Measurements from ENCODE around the gene NSUN5. TPM values are rescaled to one million over a fixed set of nuclear protein-coding genes. Genes with fewer than 3 reads are reported as not detected.

The NSUN5 gene
- polyA plus RNA-seq (2013, experiment 1 of 4) = 39.5 TPM
- 36.9 TPM for polyA plus RNA-seq (2013, experiment 2 of 4)
- 33.4 TPM for polyA plus RNA-seq (2013, experiment 3 of 4)
- polyA plus RNA-seq (2013, experiment 4 of 4) = 34.6 TPM

DNA sequence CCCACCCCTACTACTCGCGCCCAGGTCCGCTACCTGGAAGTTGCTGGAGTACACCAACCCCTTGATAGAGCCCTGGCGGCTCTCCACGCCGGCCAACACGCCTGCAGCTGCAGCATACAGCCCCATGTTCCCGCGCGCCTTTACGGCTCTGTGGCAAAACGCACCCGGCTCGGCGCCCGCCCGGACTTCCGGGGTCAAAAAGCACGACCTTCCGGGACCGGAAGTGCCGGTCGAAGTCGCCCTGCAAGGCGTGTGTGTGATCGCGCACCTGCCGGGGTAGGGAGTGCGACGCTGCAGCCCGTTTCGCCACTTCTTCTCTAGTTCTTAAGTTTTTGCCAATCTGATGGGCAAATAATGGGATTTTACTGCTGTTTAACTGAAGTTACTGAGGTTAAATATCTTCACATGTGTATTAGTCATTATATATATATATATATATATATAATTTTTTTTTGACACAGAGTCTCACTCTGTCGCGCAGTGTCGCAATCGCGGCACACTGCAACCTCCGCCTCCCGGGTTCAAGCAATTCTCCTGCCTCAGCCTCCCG lies at the start of gene NSUN5:
TSS of gene NSUN5 (minus strand) at position 162 of the 550 bp plus-strand sequence. CDS start at position 126, 36 bp downstream.
- WGBS, 2 experiments = 15% methylated on average over 40 of the region's 40 CpGs
- H3K4me1 ChIP-seq (ENCODE audit: control insufficient read depth, insufficient read depth, low read length) = no peaks in the 10 kb centered on the region
- H3K36me3 ChIP-seq (ENCODE audit: control insufficient read depth, insufficient read depth, low read length) = peaks cover 9% of the 10 kb centered on the region
- H3K4me3 ChIP-seq (ENCODE audit: insufficient read depth, low read depth, low read length) = peak within 1 kb of the TSS; percentile 75
- no peaks in the 10 kb centered on the region for H3K27me3 ChIP-seq (ENCODE audit: control insufficient read depth, insufficient read depth, low read length, poor library complexity, severe bottlenecking)
- no peak within 1 kb of the TSS for H3K27ac ChIP-seq (ENCODE audit: insufficient read depth, low read depth, low read length, poor library complexity, severe bottlenecking)
- H3K9me3 ChIP-seq (ENCODE audit: control insufficient read depth, low read length) = no peaks in the 10 kb centered on the region

DNA sequence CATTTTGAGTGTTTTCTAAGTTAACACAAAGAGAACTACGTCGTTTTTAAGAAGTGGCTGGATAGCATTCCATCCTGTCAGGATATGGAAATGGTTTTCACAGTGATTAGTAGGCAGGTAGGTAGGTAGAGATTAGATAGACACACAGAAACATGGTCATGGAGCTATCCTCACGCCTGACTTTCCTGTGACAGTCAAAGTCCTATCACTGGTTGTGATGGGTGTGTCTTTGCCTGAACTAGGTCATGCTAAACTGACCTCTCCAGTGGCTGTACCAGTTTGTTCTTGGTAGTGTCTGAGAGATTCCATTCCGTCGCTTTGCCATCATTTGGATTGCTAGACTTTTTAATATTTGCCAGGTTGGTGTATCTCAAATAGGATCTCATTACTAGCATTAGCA lies 47.5 kb upstream of the NSUN5 start:
- H3K4me3 ChIP-seq (ENCODE audit: insufficient read depth, low read depth, low read length) = no peak overlapping the region
- no peaks in the 10 kb centered on the region for H3K36me3 ChIP-seq (ENCODE audit: control insufficient read depth, insufficient read depth, low read length)
- WGBS, 2 experiments = 93 to 95% methylated on average over 5 of the region's 5 CpGs
- H3K4me1 ChIP-seq (ENCODE audit: control insufficient read depth, insufficient read depth, low read length) = no peaks in the 10 kb centered on the region
- H3K9me3 ChIP-seq (ENCODE audit: control insufficient read depth, low read length) = no peaks in the 10 kb centered on the region
- H3K27ac ChIP-seq (ENCODE audit: insufficient read depth, low read depth, low read length, poor library complexity, severe bottlenecking) = no peak overlapping the region
- no peaks in the 10 kb centered on the region for H3K27me3 ChIP-seq (ENCODE audit: control insufficient read depth, insufficient read depth, low read length, poor library complexity, severe bottlenecking)

GRCh38 chr7:73354821-73355220 lies 46.2 kb upstream of the NSUN5 start:
- WGBS, 2 experiments = 59 to 61% methylated on average over 17 of the region's 17 CpGs
- H3K27ac ChIP-seq (ENCODE audit: insufficient read depth, low read depth, low read length, poor library complexity, severe bottlenecking) = no peak overlapping the region

GRCh38 chr7:73354196-73354595 lies 45.6 kb upstream of the NSUN5 start:
- no peaks in the 10 kb centered on the region for H3K27me3 ChIP-seq (ENCODE audit: control insufficient read depth, insufficient read depth, low read length, poor library complexity, severe bottlenecking)

More at GRCh38 chr7:73354821-73355220, 46.2 kb upstream of the NSUN5 start:
- Histone ChIP-seq H3K4me3 (ENCODE audit: insufficient read depth, low read depth, low read length) (no peak overlapping the region), H3K36me3 (ENCODE audit: control insufficient read depth, insufficient read depth, low read length) (no peaks in the 10 kb centered on the region), H3K9me3 (ENCODE audit: control insufficient read depth, low read length) (no peaks in the 10 kb centered on the region), H3K27me3 (ENCODE audit: control insufficient read depth, insufficient read depth, low read length, poor library complexity, severe bottlenecking) (no peaks in the 10 kb centered on the region), H3K4me1 (ENCODE audit: control insufficient read depth, insufficient read depth, low read length) (peaks cover 6% of the 10 kb centered on the region)

GRCh38 chr7:73353243-73353642 lies 44.6 kb upstream of the NSUN5 start:
- H3K36me3 ChIP-seq (ENCODE audit: control insufficient read depth, insufficient read depth, low read length) = no peaks in the 10 kb centered on the region
- H3K4me3 ChIP-seq (ENCODE audit: insufficient read depth, low read depth, low read length) = no peak overlapping the region
- no peaks in the 10 kb centered on the region for H3K9me3 ChIP-seq (ENCODE audit: control insufficient read depth, low read length)
- no peaks in the 10 kb centered on the region for H3K27me3 ChIP-seq (ENCODE audit: control insufficient read depth, insufficient read depth, low read length, poor library complexity, severe bottlenecking)
- no peak overlapping the region for H3K27ac ChIP-seq (ENCODE audit: insufficient read depth, low read depth, low read length, poor library complexity, severe bottlenecking)
- peaks cover 6% of the 10 kb centered on the region for H3K4me1 ChIP-seq (ENCODE audit: control insufficient read depth, insufficient read depth, low read length)
- 82 to 88% methylated on average over 6 of the region's 6 CpGs for WGBS, 2 experiments

More at GRCh38 chr7:73354196-73354595, 45.6 kb upstream of the NSUN5 start:
- no peak overlapping the region for H3K4me3 ChIP-seq (ENCODE audit: insufficient read depth, low read depth, low read length)
- no peaks in the 10 kb centered on the region for H3K9me3 ChIP-seq (ENCODE audit: control insufficient read depth, low read length)
- no peak overlapping the region for H3K27ac ChIP-seq (ENCODE audit: insufficient read depth, low read depth, low read length, poor library complexity, severe bottlenecking)
- 90 to 92% methylated on average over 9 of the region's 9 CpGs for WGBS, 2 experiments
- no peaks in the 10 kb centered on the region for H3K36me3 ChIP-seq (ENCODE audit: control insufficient read depth, insufficient read depth, low read length)
- peaks cover 6% of the 10 kb centered on the region for H3K4me1 ChIP-seq (ENCODE audit: control insufficient read depth, insufficient read depth, low read length)

DNA sequence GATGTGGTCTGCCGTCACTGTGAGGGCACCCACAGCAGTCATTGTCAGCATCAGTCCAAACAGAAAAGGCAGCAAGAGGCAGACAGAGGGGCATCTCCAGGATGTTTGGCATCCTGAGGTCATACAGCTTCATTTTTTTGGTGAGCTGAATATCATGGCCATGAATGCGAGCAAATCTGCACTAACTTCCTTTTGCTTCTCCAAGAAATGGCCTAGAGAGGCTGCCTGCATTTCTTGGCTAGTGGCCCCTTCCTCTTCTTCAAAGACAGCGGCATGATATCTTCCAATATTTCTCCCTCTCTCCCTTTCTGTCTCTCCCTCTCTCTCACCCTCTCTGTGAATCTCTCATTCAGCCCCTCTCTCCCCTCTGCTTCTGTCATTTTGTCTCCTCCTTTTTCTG lies 44.2 kb upstream of the NSUN5 start:
- 93 to 95% methylated on average over 3 of the region's 3 CpGs for WGBS, 2 experiments
- Histone ChIP-seq H3K4me1 (ENCODE audit: control insufficient read depth, insufficient read depth, low read length) (peaks cover 6% of the 10 kb centered on the region), H3K27ac (ENCODE audit: insufficient read depth, low read depth, low read length, poor library complexity, severe bottlenecking) (no peak overlapping the region), H3K9me3 (ENCODE audit: control insufficient read depth, low read length) (no peaks in the 10 kb centered on the region), H3K27me3 (ENCODE audit: control insufficient read depth, insufficient read depth, low read length, poor library complexity, severe bottlenecking) (no peaks in the 10 kb centered on the region), H3K36me3 (ENCODE audit: control insufficient read depth, insufficient read depth, low read length) (no peaks in the 10 kb centered on the region), H3K4me3 (ENCODE audit: insufficient read depth, low read depth, low read length) (no peak overlapping the region)

- no peaks in the 10 kb centered on the region for H3K27me3 ChIP-seq (ENCODE audit: control insufficient read depth, insufficient read depth, low read length, poor library complexity, severe bottlenecking)
- H3K9me3 ChIP-seq (ENCODE audit: control insufficient read depth, low read length) = no peaks in the 10 kb centered on the region
- no peak overlapping the region for H3K27ac ChIP-seq (ENCODE audit: insufficient read depth, low read depth, low read length, poor library complexity, severe bottlenecking)
- 56 to 69% methylated on average over 6 of the region's 6 CpGs for WGBS, 2 experiments
- H3K36me3 ChIP-seq (ENCODE audit: control insufficient read depth, insufficient read depth, low read length) = no peaks in the 10 kb centered on the region
- H3K4me3 ChIP-seq (ENCODE audit: insufficient read depth, low read depth, low read length) = no peak overlapping the region
- peaks cover 6% of the 10 kb centered on the region for H3K4me1 ChIP-seq (ENCODE audit: control insufficient read depth, insufficient read depth, low read length)
Measured at GRCh38 chr7:73351447-73352167, 43.0 kb upstream of the NSUN5 start.

- 88 to 90% methylated on average over 12 of the region's 12 CpGs for WGBS, 2 experiments
- Histone ChIP-seq H3K4me3 (ENCODE audit: insufficient read depth, low read depth, low read length) (no peak overlapping the region), H3K9me3 (ENCODE audit: control insufficient read depth, low read length) (no peaks in the 10 kb centered on the region)
Measured at GRCh38 chr7:73350306-73351068, 41.9 kb upstream of the NSUN5 start.

DNA sequence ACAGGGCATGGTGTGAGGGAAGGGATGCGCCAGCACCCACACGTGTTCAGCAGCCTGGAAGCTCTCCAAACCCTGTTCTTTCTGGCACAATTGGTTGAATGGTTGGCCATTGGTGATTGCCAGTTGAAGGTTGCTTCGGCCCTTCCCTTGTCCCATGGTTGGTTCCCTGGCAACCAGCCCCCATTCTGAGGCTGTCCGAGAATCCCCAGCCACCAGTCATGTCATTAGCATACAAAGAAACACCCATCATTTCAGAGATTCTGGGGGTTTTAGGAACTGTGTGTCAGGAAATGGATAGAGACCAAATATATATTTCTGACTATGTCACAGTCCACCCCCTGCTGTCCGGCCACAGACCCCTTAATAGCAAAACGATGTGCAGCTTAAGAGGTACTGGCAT lies 41.1 kb upstream of the NSUN5 start:
- Histone ChIP-seq H3K9me3 (ENCODE audit: control insufficient read depth, low read length) (no peaks in the 10 kb centered on the region), H3K36me3 (ENCODE audit: control insufficient read depth, insufficient read depth, low read length) (no peaks in the 10 kb centered on the region), H3K4me1 (ENCODE audit: control insufficient read depth, insufficient read depth, low read length) (peaks cover 10% of the 10 kb centered on the region), H3K27me3 (ENCODE audit: control insufficient read depth, insufficient read depth, low read length, poor library complexity, severe bottlenecking) (no peaks in the 10 kb centered on the region), H3K4me3 (ENCODE audit: insufficient read depth, low read depth, low read length) (no peak overlapping the region), H3K27ac (ENCODE audit: insufficient read depth, low read depth, low read length, poor library complexity, severe bottlenecking) (no peak overlapping the region)
- 84 to 93% methylated on average over 6 of the region's 6 CpGs for WGBS, 2 experiments

More at GRCh38 chr7:73350306-73351068, 41.9 kb upstream of the NSUN5 start:
- peaks cover 6% of the 10 kb centered on the region for H3K4me1 ChIP-seq (ENCODE audit: control insufficient read depth, insufficient read depth, low read length)
- no peaks in the 10 kb centered on the region for H3K36me3 ChIP-seq (ENCODE audit: control insufficient read depth, insufficient read depth, low read length)
- H3K27me3 ChIP-seq (ENCODE audit: control insufficient read depth, insufficient read depth, low read length, poor library complexity, severe bottlenecking) = no peaks in the 10 kb centered on the region
- no peak overlapping the region for H3K27ac ChIP-seq (ENCODE audit: insufficient read depth, low read depth, low read length, poor library complexity, severe bottlenecking)

DNA sequence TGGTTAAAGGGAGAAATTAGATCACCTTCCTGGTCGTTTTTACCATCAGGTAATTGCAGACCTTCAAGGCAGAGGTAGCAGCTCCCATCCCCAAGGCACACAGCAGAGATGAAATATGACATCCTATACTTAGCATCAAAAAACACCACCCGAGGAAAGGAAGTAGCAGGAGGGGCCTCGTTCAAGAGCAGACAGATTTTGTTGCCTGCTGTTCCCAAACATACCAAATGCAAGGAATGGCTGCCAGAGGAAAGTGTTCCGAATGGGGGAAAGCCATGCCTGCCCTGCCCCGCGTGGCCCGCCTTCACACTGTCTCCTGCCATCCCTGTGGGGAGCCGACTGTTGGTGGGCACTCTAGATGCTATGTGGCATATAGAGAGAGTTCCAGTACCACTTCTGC lies 37.3 kb upstream of the NSUN5 start:
- no peaks in the 10 kb centered on the region for H3K27me3 ChIP-seq (ENCODE audit: control insufficient read depth, insufficient read depth, low read length, poor library complexity, severe bottlenecking)
- no peaks in the 10 kb centered on the region for H3K9me3 ChIP-seq (ENCODE audit: control insufficient read depth, low read length)
- 67 to 76% methylated on average over 8 of the region's 8 CpGs for WGBS, 2 experiments
- no peak overlapping the region for H3K4me3 ChIP-seq (ENCODE audit: insufficient read depth, low read depth, low read length)
- H3K27ac ChIP-seq (ENCODE audit: insufficient read depth, low read depth, low read length, poor library complexity, severe bottlenecking) = no peak overlapping the region
- H3K4me1 ChIP-seq (ENCODE audit: control insufficient read depth, insufficient read depth, low read length) = peaks cover 10% of the 10 kb centered on the region
- H3K36me3 ChIP-seq (ENCODE audit: control insufficient read depth, insufficient read depth, low read length) = no peaks in the 10 kb centered on the region

Measured in ectodermal cell (in vitro differentiated cells).